GM18873 (cell line): Measurements from ENCODE around the gene SYT15.
"Not testable (repeated sequence)": the region's sequence is repeated elsewhere in the genome, so short reads cannot be mapped to it uniquely, and the experiment has no call there.

Experiments used
- ATAC-seq: cut with Tn5 transposase; IDR thresholded peaks from one replicate; pipeline ENCODE4 v1.9.1; 2021; ENCODE audit warnings: mild to moderate bottlenecking, moderate library complexity, moderate number of reproducible peaks; ENCODE audit not compliant: unreplicated experiment, low FRiP score

SYT15 gene

GRCh38 chr10:46555713-46556514 is 23.0 kb upstream of the SYT15 start:
- no peak for ATAC-seq

- no peak for ATAC-seq
These were observed 22.2 kb upstream of the SYT15 start, which contains the start of gene GPRIN2 for GRCh38 chr10:46556515-46557318. Gene GPRIN2 (minus strand): TSS chr10:46556658. CDS start chr10:46550736, 5,922 bp downstream.

- no peak for ATAC-seq
These were observed 21.4 kb upstream of the SYT15 start for GRCh38 chr10:46557319-46558121.

GRCh38 chr10:46558122-46558391 is 20.9 kb upstream of the SYT15 start:
- ATAC-seq = no peak

GRCh38 chr10:46558392-46559185 is 20.3 kb upstream of the SYT15 start:
- no peak for ATAC-seq

GRCh38 chr10:46559231-46559671 is 19.7 kb upstream of the SYT15 start:
- ATAC-seq = no peak

- no peak for ATAC-seq
These were observed 18.5 kb upstream of the SYT15 start for GRCh38 chr10:46560381-46560780.

GRCh38 chr10:46560952-46561351 is 18.0 kb upstream of the SYT15 start:
- ATAC-seq = no peak

GRCh38 chr10:46565591-46566332 is 13.2 kb upstream of the SYT15 start:
- not testable (repeated sequence) for ATAC-seq

- not testable (repeated sequence) for ATAC-seq
These were observed 11.8 kb upstream of the SYT15 start for GRCh38 chr10:46567151-46567550.

GRCh38 chr10:46570655-46571054 is 8.3 kb upstream of the SYT15 start:
- ATAC-seq = not testable (repeated sequence)

- ATAC-seq = not testable (repeated sequence)
These were observed 6.2 kb upstream of the SYT15 start for GRCh38 chr10:46572765-46573164.

- ATAC-seq = not testable (repeated sequence)
These were observed 5.6 kb upstream of the SYT15 start for GRCh38 chr10:46573314-46573713.

- not testable (repeated sequence) for ATAC-seq
These were observed 5.0 kb upstream of the SYT15 start for GRCh38 chr10:46573884-46574283.

GRCh38 chr10:46577624-46578473 is 1.1 kb upstream of the SYT15 start:
- ATAC-seq = not testable (repeated sequence)

GRCh38 chr10:46579378-46579777 is 450 bp downstream of the SYT15 start:
- ATAC-seq = not testable (repeated sequence)

GRCh38 chr10:46581997-46582396 is 3.1 kb downstream of the SYT15 start:
- not testable (repeated sequence) for ATAC-seq

GRCh38 chr10:46582568-46582967 is 3.6 kb downstream of the SYT15 start:
- ATAC-seq = not testable (repeated sequence)
